HepG2 (cell line): ENCODE measurements around the gene KLF11. TPM values are rescaled to one million over a fixed set of nuclear protein-coding genes. Genes with fewer than 3 reads are reported as not detected.

Experiments used
- FOXA3 ChIP-seq: IDR thresholded peaks from 2 replicates; pipeline ENCODE4 v1.6.1; 2016; ENCODE audit warnings: missing genetic modification reagents, missing compliant biosample characterization
- HNF4A ChIP-seq: sonication (generic); formaldehyde crosslinking; IDR thresholded peaks from 2 replicates; pipeline ENCODE4 v1.4.0; 2020; ENCODE audit warnings: missing genetic modification reagents
- KDM2A ChIP-seq: sonication (generic); formaldehyde crosslinking; IDR thresholded peaks from 2 replicates; pipeline ENCODE4 v1.4.0; 2020; ENCODE audit warnings: low read depth, missing genetic modification reagents, borderline replicate concordance
- MAFK ChIP-seq, 2 experiments: IDR thresholded peaks in 1 of 2; conservative IDR thresholded peaks in 1 of 2; 2 replicates each; pipeline ENCODE4 v1.6.1; 2011; ENCODE audit warnings: improper control_type of control experiment in 2 of 2, low read length in 2 of 2
- NCOA1 ChIP-seq: sonication (generic); formaldehyde crosslinking; IDR thresholded peaks from 2 replicates; pipeline ENCODE4 v1.9.0; 2021; ENCODE audit warnings: missing genetic modification reagents
- NPAS2 ChIP-seq: sonication (generic); formaldehyde crosslinking; IDR thresholded peaks from 2 replicates; pipeline ENCODE4 v1.8.0; 2022; ENCODE audit warnings: mild to moderate bottlenecking, missing genetic modification reagents, borderline replicate concordance
- TBX2 ChIP-seq: sonication (generic); formaldehyde crosslinking; IDR thresholded peaks from 2 replicates; pipeline ENCODE4 v1.5.0; 2020; ENCODE audit warnings: missing genetic modification reagents, mild to moderate bottlenecking, borderline replicate concordance
- ZFP82 ChIP-seq: sonication (generic); formaldehyde crosslinking; IDR thresholded peaks from 2 replicates; pipeline ENCODE4 v1.5.1; 2020; ENCODE audit warnings: mild to moderate bottlenecking, missing genetic modification reagents, borderline replicate concordance
- ZNF263 ChIP-seq: sonication (generic); formaldehyde crosslinking; IDR thresholded peaks from 2 replicates; pipeline ENCODE4 v1.4.0; 2020; ENCODE audit warnings: missing genetic modification reagents
- ZNF276 ChIP-seq: sonication (generic); formaldehyde crosslinking; IDR thresholded peaks from 2 replicates; pipeline ENCODE4 v1.4.0; 2020; ENCODE audit warnings: mild to moderate bottlenecking, low read depth, missing genetic modification reagents
- ZNF280D ChIP-seq: sonication (generic); formaldehyde crosslinking; IDR thresholded peaks from 2 replicates; pipeline ENCODE4 v1.5.1; 2020; ENCODE audit warnings: mild to moderate bottlenecking, missing genetic modification reagents
- ZNF292 ChIP-seq: sonication (generic); formaldehyde crosslinking; IDR thresholded peaks from 2 replicates; pipeline ENCODE4 v1.8.1; 2022; ENCODE audit warnings: mild to moderate bottlenecking, low read depth, missing genetic modification reagents, borderline replicate concordance
- ZNF501 ChIP-seq: sonication (generic); formaldehyde crosslinking; IDR thresholded peaks from 2 replicates; pipeline ENCODE4 v1.5.1; 2020; ENCODE audit warnings: mild to moderate bottlenecking, moderate library complexity, missing genetic modification reagents
- ZNF530 ChIP-seq: sonication (generic); formaldehyde crosslinking; IDR thresholded peaks from 2 replicates; pipeline ENCODE4 v1.5.0; 2020; ENCODE audit warnings: low read depth, mild to moderate bottlenecking, missing genetic modification reagents
- ZNF543 ChIP-seq: sonication (generic); formaldehyde crosslinking; IDR thresholded peaks from 2 replicates; pipeline ENCODE4 v1.4.0; 2020; ENCODE audit warnings: mild to moderate bottlenecking, missing genetic modification reagents
- ZNF768 ChIP-seq: sonication (generic); formaldehyde crosslinking; IDR thresholded peaks from 2 replicates; pipeline ENCODE4 v1.4.0; 2020; ENCODE audit warnings: missing genetic modification reagents
- ZSCAN22 ChIP-seq: sonication (generic); formaldehyde crosslinking; IDR thresholded peaks from 2 replicates; pipeline ENCODE4 v1.4.0; 2020; ENCODE audit warnings: mild to moderate bottlenecking, missing genetic modification reagents
- ZSCAN29 ChIP-seq: sonication (generic); formaldehyde crosslinking; conservative IDR thresholded peaks from 2 replicates; pipeline ENCODE4 v1.4.0; 2020; ENCODE audit warnings: mild to moderate bottlenecking, missing genetic modification reagents
- ZSCAN31 ChIP-seq: sonication (generic); formaldehyde crosslinking; IDR thresholded peaks from 2 replicates; pipeline ENCODE4 v1.5.0; 2020; ENCODE audit warnings: low read depth, mild to moderate bottlenecking, missing genetic modification reagents
- polyA plus RNA-seq, 8 experiments: library from polyadenylated mRNA; depleted of rRNA in 3 of 8; stranded (reverse) in 7 of 8; unstranded in 1 of 8; fragments of >200 nt; fragmentation: Illumina TruSeq in 4 of 8; extraction: Trizol in 4 of 8; gene quantifications; 2 replicates each; pipeline versions ENCODE4 v1.2.1 to v1.2.3, GENCODE V29; 2011 to 2016; ENCODE audit warnings: low read depth in 4 of 8, missing spikeins in 1 of 8, mixed read lengths in 1 of 8; ENCODE audit not compliant: insufficient read depth in 1 of 8
- total RNA-seq, 5 experiments: library from RNA; depleted of rRNA; stranded (reverse); fragments of >200 nt; fragmentation: Illumina TruSeq; extraction: Trizol; gene quantifications; 2 replicates each; pipeline ENCODE4 v1.2.3, GENCODE V29; 2016; ENCODE audit warnings: low read depth in 1 of 5
- TF ChIP-seq, protein P1 (sequence below): sonication (generic); formaldehyde crosslinking; IDR thresholded peaks from 2 replicates; pipeline ENCODE4 v1.4.0; 2020; ENCODE audit warnings: mild to moderate bottlenecking, missing genetic modification reagents
- TF ChIP-seq, protein P2 (sequence below): sonication (generic); formaldehyde crosslinking; IDR thresholded peaks from 2 replicates; pipeline ENCODE4 v1.4.0; 2020; ENCODE audit warnings: missing genetic modification reagents
- TF ChIP-seq, protein P3 (sequence below): sonication (generic); formaldehyde crosslinking; IDR thresholded peaks from 2 replicates; pipeline ENCODE4 v1.5.1; 2020; ENCODE audit warnings: missing genetic modification reagents, mild to moderate bottlenecking, borderline replicate concordance

The KLF11 gene
- total and polyA plus RNA-seq, 2 of the 13 experiments (the other 11 are each of a cell fraction or from before 2014, with no cell fraction given) = 2.5 to 11.8 TPM

DNA sequence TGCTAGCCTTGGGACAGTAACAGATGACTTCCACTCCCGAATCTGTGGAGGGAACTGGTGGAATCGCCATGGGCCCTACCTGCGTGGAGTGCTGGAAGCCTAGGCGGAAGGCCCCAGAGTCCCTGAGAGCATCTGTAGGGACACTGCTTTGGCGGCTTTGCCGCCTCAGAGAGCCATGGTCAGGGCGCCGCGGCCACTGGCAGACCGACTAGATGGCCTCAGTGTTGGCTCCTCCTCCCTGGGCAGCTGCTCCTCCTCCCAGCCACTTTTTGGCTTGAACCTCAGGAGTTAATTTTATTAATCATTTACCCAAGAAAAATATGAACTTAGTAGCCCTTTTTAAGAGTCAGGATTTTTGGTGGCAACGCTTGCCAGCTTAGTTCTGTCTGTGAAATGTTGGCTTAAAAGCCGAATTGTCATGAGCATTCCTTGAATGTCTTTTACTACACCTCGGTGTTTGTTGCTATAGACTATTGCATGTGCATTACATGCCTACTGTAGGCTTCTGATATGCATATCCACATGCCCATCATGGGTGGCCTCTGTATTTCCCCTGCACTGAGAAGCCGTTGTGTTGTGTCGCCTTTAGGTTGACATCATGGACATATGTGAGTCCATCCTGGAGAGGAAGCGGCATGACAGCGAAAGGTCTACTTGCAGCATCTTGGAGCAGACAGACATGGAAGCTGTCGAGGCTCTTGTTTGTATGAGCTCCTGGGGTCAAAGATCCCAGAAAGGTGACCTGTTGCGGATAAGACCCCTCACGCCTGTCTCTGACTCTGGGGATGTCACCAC, 2.4 kb downstream of the KLF11 start (continued):
- TF ChIP-seq ZNF280D (CRISPR knock-in tag) = 0 out of 2 replicates have a peak, but pooled peaks have one; percentile 55
- TF ChIP-seq ZFP82 = no peak
- no peak for TF ChIP-seq NCOA1 (CRISPR knock-in tag)
- no peak for TF ChIP-seq MAFK (conservative IDR thresholded peaks at IDR 0.05 in 1 of 2, IDR thresholded peaks at IDR 0.05 in 1 of 2; ENCODE audit: low read length in 2 of 2)
- TF ChIP-seq, protein P1, sequence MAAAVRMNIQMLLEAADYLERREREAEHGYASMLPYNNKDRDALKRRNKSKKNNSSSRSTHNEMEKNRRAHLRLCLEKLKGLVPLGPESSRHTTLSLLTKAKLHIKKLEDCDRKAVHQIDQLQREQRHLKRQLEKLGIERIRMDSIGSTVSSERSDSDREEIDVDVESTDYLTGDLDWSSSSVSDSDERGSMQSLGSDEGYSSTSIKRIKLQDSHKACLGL (CRISPR knock-in tag) = no peak
- TF ChIP-seq, protein P2, sequence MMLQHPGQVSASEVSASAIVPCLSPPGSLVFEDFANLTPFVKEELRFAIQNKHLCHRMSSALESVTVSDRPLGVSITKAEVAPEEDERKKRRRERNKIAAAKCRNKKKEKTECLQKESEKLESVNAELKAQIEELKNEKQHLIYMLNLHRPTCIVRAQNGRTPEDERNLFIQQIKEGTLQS (CRISPR knock-in tag) = no peak
- TF ChIP-seq ZNF768 (CRISPR knock-in tag) = no peak
- TF ChIP-seq ZSCAN29 (CRISPR knock-in tag) = no peak
- no peak for TF ChIP-seq ZSCAN22
- TF ChIP-seq HNF4A (CRISPR knock-in tag) = no peak
- TF ChIP-seq ZNF292 = peak; percentile 18; the same call in 1 of the 2 replicates
- TF ChIP-seq ZNF543 (CRISPR knock-in tag) = no peak
- no peak for TF ChIP-seq NPAS2
- TF ChIP-seq ZNF276 (CRISPR knock-in tag) = no peak
- TF ChIP-seq KDM2A (CRISPR knock-in tag) = peak; percentile 19; the same call in 1 of the 2 replicates
- TF ChIP-seq ZNF501 (CRISPR knock-in tag) = no peak
- TF ChIP-seq FOXA3 = no peak
- TF ChIP-seq, protein P3, sequence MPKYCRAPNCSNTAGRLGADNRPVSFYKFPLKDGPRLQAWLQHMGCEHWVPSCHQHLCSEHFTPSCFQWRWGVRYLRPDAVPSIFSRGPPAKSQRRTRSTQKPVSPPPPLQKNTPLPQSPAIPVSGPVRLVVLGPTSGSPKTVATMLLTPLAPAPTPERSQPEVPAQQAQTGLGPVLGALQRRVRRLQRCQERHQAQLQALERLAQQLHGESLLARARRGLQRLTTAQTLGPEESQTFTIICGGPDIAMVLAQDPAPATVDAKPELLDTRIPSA (CRISPR knock-in tag) = no peak
- 0 out of 2 replicates have a peak, but pooled peaks have one; percentile 29 for TF ChIP-seq TBX2 (CRISPR knock-in tag)
- 0 out of 2 replicates have a peak, but pooled peaks have one; percentile 49 for TF ChIP-seq ZSCAN31 (CRISPR knock-in tag)
- TF ChIP-seq ZNF263 = no peak
- TF ChIP-seq ZNF530 = no peak
